Activated B cell treated with CpG ODN at 0.5 μM for 24 hours (primary cell): Measurements from ENCODE around the gene NPTN. TPM values are rescaled to one million over a fixed set of nuclear protein-coding genes. Genes with fewer than 3 reads are reported as not detected.

Experiments
- ATAC-seq: fragments of 200-7000 bp; cut with Tn5 transposase; one replicate; pipeline ENCODE4 v1.10.0; 2021; ENCODE audit warnings: low read depth, mild to moderate bottlenecking, moderate library complexity
- CTCF ChIA-PET: fragments of 350-600 bp; sonication (Branson Sonifier 250); formaldehyde crosslinking; loops from one replicate; lab custom pipeline; 2021; ENCODE audit warnings: antibody characterized with exemption; lab: Charles Lee
- POLR2A ChIA-PET: fragments of 350-600 bp; sonication (Branson Sonifier 250); formaldehyde crosslinking; loops from one replicate; lab custom pipeline; 2021; ENCODE audit warnings: antibody characterized with exemption; lab: Charles Lee
- DNase-seq: peaks from one replicate; pipeline ENCODE4 v3.0.0; 2022
- H3K27ac Mint-ChIP-seq: one replicate; pipeline ENCODE4 v1.8.0; 2020; ENCODE audit warnings: mixed read lengths
- H3K27me3 Mint-ChIP-seq: one replicate; pipeline ENCODE4 v1.8.0; 2021; ENCODE audit warnings: mixed read lengths
- H3K36me3 Mint-ChIP-seq: one replicate; pipeline ENCODE4 v1.8.0; 2021; ENCODE audit warnings: low read depth, mixed read lengths
- H3K4me1 Mint-ChIP-seq: one replicate; pipeline ENCODE4 v1.8.0; 2021; ENCODE audit warnings: mixed read lengths
- H3K4me3 Mint-ChIP-seq: one replicate; pipeline ENCODE4 v1.8.0; 2020; ENCODE audit warnings: mild to moderate bottlenecking, mixed read lengths
- H3K9me3 Mint-ChIP-seq: one replicate; pipeline ENCODE4 v1.8.0; 2020; ENCODE audit warnings: mixed read lengths
- CTCF ChIP-seq: fragments of 200-600 bp; IDR thresholded peaks from one replicate; pipeline ENCODE4 v1.8.0; 2022; ENCODE audit warnings: antibody characterized with exemption, mild to moderate bottlenecking
- intact Hi-C: fragments of 100-400 bp; cut with micrococcal nuclease; formaldehyde crosslinking; loops from one replicate; pipeline ENCODE4 v1.15.1; 2024
- total RNA-seq: library from RNA; stranded (reverse); gene quantifications from 2 replicates; pipeline ENCODE4 v1.2.3, GENCODE V29; 2022

NPTN gene
- total RNA-seq, 1 donor from 2014 or later = 36.1 TPM

- ChIA-PET CTCF (no interaction called here), POLR2A (interaction anchor here (0.5 kb wide), 1 partner anchor 320 kb away, joined by 3 read pairs; no protein-coding TSS in a partner anchor)
- TF ChIP-seq CTCF = no peak
- intact Hi-C loops = no loop called here
- no peak overlapping the region for H3K27ac Mint-ChIP-seq
- no peaks in the 10 kb centered on the region for H3K4me1 Mint-ChIP-seq
- H3K9me3 Mint-ChIP-seq = no peaks in the 10 kb centered on the region
- H3K4me3 Mint-ChIP-seq = no peak overlapping the region
- no peaks in the 10 kb centered on the region for H3K27me3 Mint-ChIP-seq
- DNase-seq (no peak), ATAC-seq (no peak)
- H3K36me3 Mint-ChIP-seq = peaks cover 90% of the 10 kb centered on the region
Observed at GRCh38 chr15:73571346-73571745, 61.8 kb downstream of the NPTN start.

- ChIA-PET POLR2A (no interaction called here), CTCF (interaction anchor here (1.1 kb wide), 1 partner anchor 130 kb away, joined by 3 read pairs; no protein-coding TSS in a partner anchor)
- DNase-seq (no peak), ATAC-seq (no peak)
- Mint-ChIP-seq H3K4me3 (no peak overlapping the region), H3K36me3 (peaks cover 92% of the 10 kb centered on the region), H3K27me3 (no peaks in the 10 kb centered on the region), H3K4me1 (no peaks in the 10 kb centered on the region), H3K9me3 (no peaks in the 10 kb centered on the region), H3K27ac (no peak overlapping the region)
- intact Hi-C loops = no loop called here
- no peak for TF ChIP-seq CTCF
Observed at GRCh38 chr15:73570355-73571032, 62.7 kb downstream of the NPTN start.

- TF ChIP-seq CTCF = no peak
- Mint-ChIP-seq H3K4me1 (no peaks in the 10 kb centered on the region), H3K36me3 (peaks cover 95% of the 10 kb centered on the region), H3K27ac (no peak overlapping the region), H3K9me3 (no peaks in the 10 kb centered on the region), H3K27me3 (no peaks in the 10 kb centered on the region), H3K4me3 (no peak overlapping the region)
- no peak for DNase-seq
- POLR2A ChIA-PET = no interaction called here
- CTCF ChIA-PET = interaction anchor here (1.1 kb wide), 1 partner anchor 131 kb away, joined by 3 read pairs; no protein-coding TSS in a partner anchor
- no peak for ATAC-seq
- intact Hi-C loops = no loop called here
Observed at GRCh38 chr15:73569361-73569760, 63.8 kb downstream of the NPTN start.

- peaks cover 96% of the 10 kb centered on the region for H3K36me3 Mint-ChIP-seq
Observed at GRCh38 chr15:73568564-73569280, 64.5 kb downstream of the NPTN start.

More at GRCh38 chr15:73568564-73569280, 64.5 kb downstream of the NPTN start:
- no peak overlapping the region for H3K4me3 Mint-ChIP-seq
- DNase-seq (no peak), ATAC-seq (no peak)
- no peak for TF ChIP-seq CTCF
- no peaks in the 10 kb centered on the region for H3K9me3 Mint-ChIP-seq
- H3K27me3 Mint-ChIP-seq = no peaks in the 10 kb centered on the region
- H3K27ac Mint-ChIP-seq = no peak overlapping the region
- CTCF ChIA-PET = no interaction called here
- no peaks in the 10 kb centered on the region for H3K4me1 Mint-ChIP-seq
- intact Hi-C loops = no loop called here
- POLR2A ChIA-PET = no interaction called here
